Colon (tissue), 2 donors: ENCODE measurements around the gene VASN.

ENCODE experiments used
- FAIRE-seq: peaks from 2 replicates; lab custom pipeline; 2012; peaks lifted over from hg19 to GRCh38; lab: Jason Lieb, UNC
- donor health status: control.
- donor health status: control.

The VASN gene

GRCh38 chr16:4372578-4373355 is 1.1 kb downstream of the VASN start:
- no peak for FAIRE-seq

- no peak for FAIRE-seq
Observed at GRCh38 chr16:4373356-4373908, 1.8 kb downstream of the VASN start.

DNA sequence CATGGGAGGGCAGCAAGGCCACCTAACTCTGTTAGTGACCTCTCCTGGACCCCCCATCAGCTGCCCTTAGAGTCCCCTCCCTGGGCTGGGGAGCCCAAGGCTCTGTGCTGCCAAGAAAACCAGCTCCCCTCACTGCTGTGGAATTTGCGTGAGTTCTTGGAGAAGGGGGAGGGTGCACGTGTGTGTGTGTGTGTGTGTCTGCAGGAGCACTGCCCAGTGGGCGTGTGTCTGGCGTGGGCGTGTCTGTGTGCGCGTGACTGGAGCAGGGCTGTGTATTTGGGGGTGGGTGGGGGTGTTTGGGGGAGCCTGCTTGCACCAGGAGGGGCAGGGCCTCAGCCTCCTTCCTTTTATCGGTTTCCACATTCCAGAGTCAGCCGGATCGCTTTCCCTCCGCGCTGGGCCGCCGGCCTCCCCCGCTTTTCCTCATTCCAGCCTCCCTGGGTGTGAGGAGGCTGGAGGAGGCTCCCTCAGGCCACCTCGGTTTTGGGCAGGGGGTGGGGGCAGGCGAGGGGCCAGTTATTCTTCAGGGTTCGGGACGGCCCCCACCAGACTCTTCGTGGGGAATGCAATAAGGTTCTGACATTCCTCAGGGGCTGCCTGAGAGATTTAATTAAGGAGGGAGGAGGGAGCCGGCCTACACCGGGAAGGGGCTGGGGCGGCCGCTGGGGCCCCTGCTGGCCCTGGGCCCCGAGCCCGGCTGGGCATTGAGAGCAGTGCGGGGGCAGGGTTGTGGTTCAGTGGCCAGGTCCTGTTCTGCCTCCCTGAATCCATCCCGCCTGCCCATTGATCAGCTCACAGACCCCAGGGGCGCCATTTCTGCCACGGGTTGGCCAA is 2.5 kb downstream of the VASN start:
- no peak for FAIRE-seq

DNA sequence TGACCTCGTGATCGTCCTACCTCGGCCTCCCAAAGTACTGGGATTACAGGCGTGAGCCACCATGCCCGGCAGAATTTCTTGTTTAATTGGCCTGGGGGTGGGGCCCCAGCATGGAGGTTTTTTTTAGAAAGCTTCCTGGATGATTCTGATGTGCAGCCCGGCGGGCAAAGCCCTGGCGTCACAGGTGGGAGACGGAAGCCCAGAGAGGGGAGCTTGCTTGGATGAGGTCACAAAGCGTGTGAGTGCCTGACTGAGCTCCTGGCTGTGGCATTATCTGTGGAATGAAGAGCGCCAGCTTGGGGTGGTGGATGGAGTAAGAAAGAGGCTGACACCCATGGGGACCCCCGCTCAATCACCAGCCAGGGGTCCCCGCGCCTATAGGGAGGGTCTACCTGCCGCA is 4.1 kb downstream of the VASN start:
- no peak for FAIRE-seq

DNA sequence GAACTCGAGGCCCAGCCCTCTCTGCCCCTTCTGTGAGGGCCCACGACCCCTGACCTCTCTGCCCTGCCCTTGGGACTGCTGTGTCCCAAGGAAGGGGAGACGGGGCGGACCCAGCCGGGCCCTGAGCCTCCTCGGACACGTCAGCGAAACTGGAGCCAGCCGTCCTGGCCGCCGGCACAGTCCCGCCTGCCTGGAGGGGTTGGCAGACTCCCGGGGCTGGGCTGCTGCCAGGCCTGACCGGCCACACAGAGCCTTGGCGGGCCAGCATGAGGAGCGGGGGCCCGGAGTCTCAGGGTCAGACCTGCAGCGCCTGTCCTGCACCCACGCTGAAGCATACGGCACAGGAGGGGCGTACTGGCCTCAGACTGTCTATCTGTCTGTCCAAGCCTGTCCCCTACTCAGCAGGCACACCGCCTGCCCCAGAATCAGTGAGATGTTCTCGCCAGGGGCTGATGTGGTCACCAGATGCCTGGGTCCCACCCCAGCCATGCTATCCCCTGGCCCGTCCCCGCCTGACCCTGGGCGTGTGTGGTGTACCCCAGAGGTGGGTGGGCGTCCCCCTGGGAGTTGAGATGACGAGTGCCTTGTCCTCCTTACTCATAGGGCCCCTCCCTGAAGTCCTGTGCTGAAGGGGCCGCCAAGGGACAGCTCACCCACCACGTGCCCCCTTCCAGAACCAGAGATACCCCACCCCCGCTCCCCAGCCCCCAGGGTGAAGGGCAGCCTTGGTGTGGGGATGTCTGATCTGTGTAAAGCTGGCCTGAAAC is 4.7 kb downstream of the VASN start:
- no peak for FAIRE-seq

DNA sequence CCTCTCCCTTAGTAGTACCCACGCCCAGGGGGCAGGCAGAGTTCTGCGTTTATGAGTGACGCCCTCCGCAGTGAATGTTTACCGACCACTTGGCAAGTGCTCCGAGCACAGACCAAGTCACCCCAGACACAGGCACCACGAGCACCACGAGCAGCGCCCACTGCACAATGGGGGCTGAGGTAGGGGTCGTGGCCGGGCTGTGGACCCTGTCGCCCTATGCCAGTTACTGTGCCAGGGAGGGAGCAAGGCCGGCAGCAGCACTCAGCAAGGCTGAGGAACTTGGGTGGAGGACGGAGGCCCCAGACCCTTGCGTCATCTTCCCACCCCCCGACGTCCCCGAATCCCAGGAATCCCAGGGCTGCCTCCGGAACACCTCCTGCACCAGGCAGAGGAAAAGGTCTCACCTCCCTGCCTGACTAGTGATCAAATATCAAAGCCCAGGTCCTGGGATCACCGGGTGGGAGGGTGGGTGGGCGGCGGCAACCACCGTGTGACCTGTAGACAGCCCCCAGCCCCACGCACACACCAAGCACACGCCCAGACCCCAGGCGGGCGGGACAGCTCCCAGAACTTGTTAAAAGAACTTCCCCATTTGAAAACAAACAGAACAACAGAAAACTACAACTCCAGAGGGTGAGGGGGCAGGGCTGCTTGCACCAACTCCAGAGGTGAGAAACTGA is 5.4 kb downstream of the VASN start:
- no peak for FAIRE-seq

DNA sequence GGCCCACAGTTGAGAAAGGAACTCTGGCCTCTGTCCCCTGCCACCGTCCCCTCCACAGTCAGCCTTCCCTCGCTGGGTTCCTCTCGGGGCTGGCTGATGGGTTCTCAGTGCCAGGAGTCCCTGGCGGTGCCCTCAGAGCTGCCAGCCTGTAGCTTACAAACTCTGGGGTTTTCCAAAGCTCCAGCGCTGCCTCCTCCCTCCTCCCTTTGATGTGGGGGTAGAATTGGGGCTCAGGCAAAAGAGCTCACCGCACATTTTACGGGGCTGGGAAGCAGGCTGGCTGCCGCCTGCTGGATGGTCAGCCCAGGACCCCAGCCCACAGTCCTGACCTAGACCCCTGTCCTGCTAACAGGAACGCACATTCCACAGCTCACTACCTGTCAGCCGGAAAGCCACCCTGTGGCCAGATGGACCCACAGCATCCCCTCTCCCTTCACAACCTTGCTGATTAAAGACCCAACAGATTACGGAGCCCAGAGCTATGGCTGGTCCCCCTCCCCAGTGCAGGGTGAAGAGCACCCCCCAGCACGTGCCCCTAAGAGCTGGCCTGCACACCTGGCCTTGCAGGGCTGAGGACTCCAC is 6.0 kb downstream of the VASN start:
- no peak for FAIRE-seq

- no peak for FAIRE-seq
Observed at GRCh38 chr16:4378161-4378666, 6.6 kb downstream of the VASN start.

DNA sequence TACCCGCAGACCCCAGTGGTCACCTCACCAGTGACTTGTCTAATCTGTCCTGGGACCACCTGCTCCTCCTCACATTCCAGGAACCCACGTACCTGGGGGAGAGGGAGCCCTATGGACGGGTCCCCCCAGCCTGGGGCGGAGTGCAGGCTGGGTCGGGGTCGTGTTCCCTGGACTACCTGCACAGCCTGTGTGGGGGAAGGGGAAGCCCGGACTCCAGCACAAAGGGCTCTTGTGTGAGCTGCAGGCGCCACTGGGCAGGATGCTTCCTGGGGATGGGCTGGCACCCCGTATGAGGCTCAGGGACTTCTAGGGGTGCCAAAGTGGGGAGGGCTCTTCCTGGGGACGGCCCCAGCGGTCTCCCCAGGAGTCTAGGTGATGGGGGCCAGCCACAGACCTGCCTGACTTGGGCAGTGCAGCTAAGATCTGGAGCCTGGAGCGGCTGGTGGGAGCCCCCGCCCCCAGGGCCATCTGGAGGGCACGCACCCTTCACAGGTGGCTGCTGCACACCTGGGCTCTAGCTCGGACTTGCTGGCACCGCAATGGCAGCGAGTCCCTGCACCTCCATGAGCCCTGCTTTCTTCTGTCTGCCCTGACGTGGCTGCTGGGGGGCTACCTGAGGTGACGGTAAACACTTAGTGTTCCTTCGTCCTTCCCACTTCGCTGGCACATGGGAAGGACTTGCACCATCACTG is 7.5 kb downstream of the VASN start:
- FAIRE-seq = no peak

GRCh38 chr16:4380119-4381063 is 8.7 kb downstream of the VASN start:
- no peak for FAIRE-seq

- no peak for FAIRE-seq
Observed at GRCh38 chr16:4381072-4381934, 9.7 kb downstream of the VASN start.

DNA sequence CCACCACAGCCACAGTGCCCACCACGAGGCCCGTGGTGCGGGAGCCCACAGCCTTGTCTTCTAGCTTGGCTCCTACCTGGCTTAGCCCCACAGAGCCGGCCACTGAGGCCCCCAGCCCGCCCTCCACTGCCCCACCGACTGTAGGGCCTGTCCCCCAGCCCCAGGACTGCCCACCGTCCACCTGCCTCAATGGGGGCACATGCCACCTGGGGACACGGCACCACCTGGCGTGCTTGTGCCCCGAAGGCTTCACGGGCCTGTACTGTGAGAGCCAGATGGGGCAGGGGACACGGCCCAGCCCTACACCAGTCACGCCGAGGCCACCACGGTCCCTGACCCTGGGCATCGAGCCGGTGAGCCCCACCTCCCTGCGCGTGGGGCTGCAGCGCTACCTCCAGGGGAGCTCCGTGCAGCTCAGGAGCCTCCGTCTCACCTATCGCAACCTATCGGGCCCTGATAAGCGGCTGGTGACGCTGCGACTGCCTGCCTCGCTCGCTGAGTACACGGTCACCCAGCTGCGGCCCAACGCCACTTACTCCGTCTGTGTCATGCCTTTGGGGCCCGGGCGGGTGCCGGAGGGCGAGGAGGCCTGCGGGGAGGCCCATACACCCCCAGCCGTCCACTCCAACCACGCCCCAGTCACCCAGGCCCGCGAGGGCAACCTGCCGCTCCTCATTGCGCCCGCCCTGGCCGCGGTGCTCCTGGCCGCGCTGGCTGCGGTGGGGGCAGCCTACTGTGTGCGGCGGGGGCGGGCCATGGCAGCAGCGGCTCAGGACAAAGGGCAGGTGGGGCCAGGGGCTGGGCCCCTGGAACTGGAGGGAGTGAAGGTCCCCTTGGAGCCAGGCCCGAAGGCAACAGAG is 10.5 kb downstream of the VASN start:
- FAIRE-seq = no peak

DNA sequence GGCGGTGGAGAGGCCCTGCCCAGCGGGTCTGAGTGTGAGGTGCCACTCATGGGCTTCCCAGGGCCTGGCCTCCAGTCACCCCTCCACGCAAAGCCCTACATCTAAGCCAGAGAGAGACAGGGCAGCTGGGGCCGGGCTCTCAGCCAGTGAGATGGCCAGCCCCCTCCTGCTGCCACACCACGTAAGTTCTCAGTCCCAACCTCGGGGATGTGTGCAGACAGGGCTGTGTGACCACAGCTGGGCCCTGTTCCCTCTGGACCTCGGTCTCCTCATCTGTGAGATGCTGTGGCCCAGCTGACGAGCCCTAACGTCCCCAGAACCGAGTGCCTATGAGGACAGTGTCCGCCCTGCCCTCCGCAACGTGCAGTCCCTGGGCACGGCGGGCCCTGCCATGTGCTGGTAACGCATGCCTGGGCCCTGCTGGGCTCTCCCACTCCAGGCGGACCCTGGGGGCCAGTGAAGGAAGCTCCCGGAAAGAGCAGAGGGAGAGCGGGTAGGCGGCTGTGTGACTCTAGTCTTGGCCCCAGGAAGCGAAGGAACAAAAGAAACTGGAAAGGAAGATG is 11.2 kb downstream of the VASN start:
- no peak for FAIRE-seq

DNA sequence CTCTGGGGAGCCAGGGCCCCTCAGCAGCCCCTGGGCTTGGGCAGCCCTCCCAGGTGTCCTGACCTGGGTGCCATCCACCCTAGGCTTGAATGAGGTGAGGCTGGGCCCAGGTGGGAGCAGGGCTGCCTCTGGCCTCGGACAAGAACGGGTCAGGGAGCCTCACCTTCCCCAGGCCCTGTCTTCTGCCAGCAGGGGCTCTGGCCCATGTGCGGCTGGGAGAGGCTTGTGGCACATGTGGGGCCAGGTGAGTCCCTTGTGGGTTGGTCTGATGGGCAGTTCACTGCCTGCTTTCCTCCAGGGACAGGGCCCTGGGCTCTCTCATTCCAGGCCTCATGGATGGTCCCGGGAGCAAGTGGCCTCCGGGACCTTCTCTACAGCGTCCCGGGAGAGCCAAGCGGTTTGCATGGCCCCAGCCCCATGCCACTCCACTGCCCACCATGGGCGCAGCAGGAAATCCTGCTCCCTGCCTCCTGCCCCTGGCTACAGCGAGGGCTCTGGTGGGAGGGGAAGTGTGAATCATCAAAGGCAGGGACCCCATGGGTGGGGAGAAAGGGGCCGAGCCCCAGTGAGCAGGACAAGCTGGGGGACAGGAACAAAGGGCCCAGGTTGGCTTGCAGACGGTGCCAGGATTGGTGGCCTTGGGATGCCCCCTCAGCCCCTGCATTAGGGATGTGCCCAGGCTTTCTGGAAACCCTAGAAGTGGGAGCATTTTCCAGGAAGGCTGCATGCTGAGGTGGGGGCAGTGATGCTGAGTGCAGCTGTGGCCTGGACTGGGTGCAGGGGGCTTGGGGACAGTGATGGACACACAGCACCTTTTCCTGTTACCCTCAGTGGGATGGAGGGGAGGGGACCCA is 12.2 kb downstream of the VASN start:
- FAIRE-seq = no peak

DNA sequence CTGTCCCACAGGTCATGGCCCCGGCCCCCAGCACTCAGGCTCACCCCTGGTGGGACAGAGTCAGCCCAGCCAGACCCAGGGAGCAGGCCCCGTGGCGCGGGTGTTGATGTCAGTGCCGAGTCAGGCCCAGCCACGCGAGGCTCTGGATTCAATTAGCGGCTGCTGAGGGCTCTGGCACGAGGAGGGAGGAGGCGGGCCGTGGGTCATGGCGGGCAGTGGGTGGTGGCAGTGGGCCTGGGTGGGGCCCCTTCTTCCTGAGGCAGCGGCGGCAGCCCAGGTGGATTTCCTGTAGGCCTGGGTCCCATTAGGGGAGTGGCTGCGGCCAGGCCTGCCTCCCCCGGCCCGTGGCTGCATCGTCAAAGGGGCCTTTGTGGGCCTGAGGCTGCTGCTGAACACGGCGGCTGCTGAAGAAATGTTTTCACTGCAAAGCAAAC is 12.9 kb downstream of the VASN start:
- no peak for FAIRE-seq
